Urothelium cell line (cell line): ENCODE results near the gene CYP4A11.
"Not testable (repeated sequence)": the region's sequence is repeated elsewhere in the genome, so short reads cannot be mapped to it uniquely, and the experiment has no call there.

Experiments used
- DNase-seq: peaks from one replicate; pipeline ENCODE4 v3.0.0; 2011; ENCODE audit warnings: low spot score, mixed read lengths
- FAIRE-seq: peaks from 2 replicates; lab custom pipeline; 2011; peaks lifted over from hg19 to GRCh38; lab: Jason Lieb, UNC

The CYP4A11 gene

GRCh38 chr1:46931151-46931550 lies 10.1 kb downstream of the CYP4A11 start:
- no peak for FAIRE-seq

GRCh38 chr1:46927249-46927835 lies 13.9 kb downstream of the CYP4A11 start:
- FAIRE-seq: no peak
- no peak for DNase-seq

More at GRCh38 chr1:46931151-46931550, 10.1 kb downstream of the CYP4A11 start:
- no peak for DNase-seq

DNA sequence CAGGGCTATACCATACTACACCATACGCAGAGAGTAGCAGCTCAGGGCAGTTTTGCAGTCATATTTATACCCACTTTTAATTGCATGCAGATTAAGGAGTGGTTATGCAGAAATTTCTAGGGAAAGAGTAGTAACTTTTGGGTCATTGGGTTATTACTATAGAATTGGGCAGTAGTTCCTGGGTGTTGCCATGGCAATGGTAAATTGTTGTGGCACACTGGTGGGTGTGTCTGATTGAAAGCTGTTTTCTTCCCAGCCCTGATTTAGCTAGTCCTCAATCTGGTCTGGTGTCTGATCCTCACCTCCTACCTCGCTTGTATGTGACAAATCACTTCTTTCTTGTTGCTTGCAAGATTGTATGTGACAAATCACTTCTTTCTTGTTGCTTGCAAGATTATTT lies 30.5 kb downstream of the CYP4A11 start:
- DNase-seq (no peak), FAIRE-seq (no peak)

- no peak for FAIRE-seq
Measured at GRCh38 chr1:46903481-46903880, 37.8 kb downstream of the CYP4A11 start.

DNA sequence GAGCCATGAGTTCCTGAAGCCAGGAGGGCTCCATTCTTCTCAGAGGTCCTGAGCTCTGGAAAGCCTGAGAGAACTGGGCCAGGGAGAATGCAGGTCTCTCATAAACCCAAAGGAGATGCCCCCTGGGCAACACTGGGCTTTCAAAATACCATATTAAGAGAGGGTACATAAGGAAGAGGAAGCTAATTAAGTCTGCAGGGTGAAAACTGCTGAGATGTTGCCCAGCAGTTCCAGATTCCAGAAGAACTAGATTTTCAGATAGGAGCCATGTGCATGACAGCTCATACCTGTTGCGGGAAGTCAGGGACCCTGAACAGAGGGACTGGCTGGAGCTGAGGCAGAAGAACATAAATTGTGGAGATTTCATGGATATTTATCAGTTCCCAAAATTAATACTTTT lies 40.9 kb downstream of the CYP4A11 start:
- FAIRE-seq: no peak
- DNase-seq: no peak

More at GRCh38 chr1:46903481-46903880, 37.8 kb downstream of the CYP4A11 start:
- DNase-seq: no peak

- FAIRE-seq, DNase-seq: not testable (repeated sequence)
Measured at GRCh38 chr1:46881656-46882055, 59.6 kb downstream of the CYP4A11 start.
